ENCODE measurements around the gene UPK3BL2.
"Not testable (repeated sequence)": the region's sequence is repeated elsewhere in the genome, so short reads cannot be mapped to it uniquely, and the experiment has no call there.

Gene UPK3BL2

GRCh38 chr7:102490529-102491075 is 52.9 kb downstream of the UPK3BL2 start:
- H3K4me3 ChIP-seq (ENCODE audit: extremely low read depth, insufficient read depth, low read length, poor library complexity, severe bottlenecking); H3K27ac ChIP-seq (ENCODE audit: low read depth, low read length, severe bottlenecking); H3K9me3 ChIP-seq (ENCODE audit: control insufficient read depth, low read length); H3K36me3 ChIP-seq (ENCODE audit: control insufficient read depth, insufficient read depth, low read length); H3K4me1 ChIP-seq (ENCODE audit: control insufficient read depth, insufficient read depth, low read length, poor library complexity, severe bottlenecking): not testable (repeated sequence)
- WGBS, 2 experiments (ENCODE audit: insufficient coverage in 2 of 2) = no CpG with 5 or more reads among the region's 12 CpGs
